Ramos (cell line): Measurements from ENCODE around the gene COLEC11.

Experiments used
- in situ Hi-C: fragments of 300-500 bp; cut with MboI; formaldehyde crosslinking; loops from one replicate; pipeline ENCODE4 v1.14.3; 2022; ENCODE audit warnings: low sequenced_read_pairs; ENCODE audit not compliant: unreplicated experiment

COLEC11 gene

GRCh38 chr2:3584608-3585260 lies 10.2 kb upstream of the COLEC11 start:
- in situ Hi-C loops: no loop called here

GRCh38 chr2:3585261-3586109 lies 9.4 kb upstream of the COLEC11 start:
- in situ Hi-C loops: no loop called here

GRCh38 chr2:3586220-3586619 lies 8.7 kb upstream of the COLEC11 start:
- in situ Hi-C loops: no loop called here

GRCh38 chr2:3587021-3587420 lies 7.9 kb upstream of the COLEC11 start:
- in situ Hi-C loops: no loop called here

GRCh38 chr2:3587432-3587831 lies 7.5 kb upstream of the COLEC11 start:
- in situ Hi-C loops: no loop called here

GRCh38 chr2:3588084-3588483 lies 6.8 kb upstream of the COLEC11 start:
- in situ Hi-C loops: no loop called here

GRCh38 chr2:3589086-3589485 lies 5.8 kb upstream of the COLEC11 start:
- in situ Hi-C loops: no loop called here

- in situ Hi-C loops: no loop called here
These were observed 492 bp downstream of the COLEC11 start for GRCh38 chr2:3595404-3595803.

- in situ Hi-C loops: no loop called here
These were observed 1.1 kb downstream of the COLEC11 start for GRCh38 chr2:3595985-3596384.

GRCh38 chr2:3596901-3597417 lies 2.0 kb downstream of the COLEC11 start:
- in situ Hi-C loops: no loop called here

GRCh38 chr2:3597567-3597966 lies 2.7 kb downstream of the COLEC11 start:
- in situ Hi-C loops: no loop called here

GRCh38 chr2:3598197-3598910 lies 3.4 kb downstream of the COLEC11 start:
- in situ Hi-C loops: no loop called here

- in situ Hi-C loops: no loop called here
These were observed 4.3 kb downstream of the COLEC11 start for GRCh38 chr2:3598912-3599854.

GRCh38 chr2:3600256-3600855 lies 5.4 kb downstream of the COLEC11 start:
- in situ Hi-C loops: no loop called here

- in situ Hi-C loops: no loop called here
These were observed 6.8 kb downstream of the COLEC11 start for GRCh38 chr2:3601561-3602271.

GRCh38 chr2:3602553-3603339 lies 7.8 kb downstream of the COLEC11 start:
- in situ Hi-C loops: no loop called here

GRCh38 chr2:3603536-3604206 lies 8.8 kb downstream of the COLEC11 start:
- in situ Hi-C loops: no loop called here
